GM12891 (cell line): ENCODE data around the gene LIF.

Experiments
- DNase-seq: peaks from one replicate; pipeline ENCODE4 v3.0.0; 2011; ENCODE audit warnings: low spot score; ENCODE audit not compliant: insufficient read length
- FAIRE-seq: peaks from 2 replicates; lab custom pipeline; 2011; peaks lifted over from hg19 to GRCh38; lab: Jason Lieb, UNC
- PAX5 ChIP-seq: IDR thresholded peaks from 2 replicates; pipeline ENCODE4 v1.6.1; 2011; ENCODE audit warnings: low read length, moderate library complexity, mild to moderate bottlenecking; ENCODE audit not compliant: insufficient read depth, severe bottlenecking
- POLR2A ChIP-seq: IDR thresholded peaks from 2 replicates; pipeline ENCODE4 v1.6.1; 2011; ENCODE audit warnings: low read depth, low read length, control low read depth
- POLR2AphosphoS5 ChIP-seq: IDR thresholded peaks from 2 replicates; pipeline ENCODE4 v1.6.1; 2011; ENCODE audit warnings: low read depth, low read length, control low read depth
- POU2F2 ChIP-seq: IDR thresholded peaks from 2 replicates; pipeline ENCODE4 v1.6.1; 2011; ENCODE audit warnings: low read depth, mild to moderate bottlenecking, control low read depth, low read length, moderate library complexity
- SPI1 ChIP-seq: IDR thresholded peaks from 2 replicates; pipeline ENCODE4 v1.6.1; 2011; ENCODE audit warnings: low read depth, low read length, control low read depth
- TAF1 ChIP-seq: IDR thresholded peaks from 2 replicates; pipeline ENCODE4 v1.6.1; 2011; ENCODE audit warnings: low read depth, low read length, control low read depth

LIF gene

DNA sequence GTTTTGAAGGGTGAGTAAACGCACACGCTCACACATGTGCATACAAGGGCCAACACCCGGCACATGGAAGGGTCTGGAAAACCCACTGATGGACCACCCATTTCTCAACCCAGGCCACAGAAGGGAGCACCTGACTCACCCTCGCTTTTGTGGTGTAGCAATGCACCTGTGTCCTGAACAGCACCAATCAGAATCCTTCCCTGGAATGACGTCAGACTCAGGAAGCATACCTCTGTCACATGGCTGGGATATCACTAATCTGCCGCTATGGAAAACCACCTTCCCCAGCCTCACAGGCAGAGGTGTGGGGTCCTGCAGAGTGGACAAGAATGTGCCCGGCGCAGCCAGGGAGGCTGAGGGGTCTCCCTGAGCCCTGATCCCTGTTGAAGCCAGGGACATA, 29.1 kb upstream of the LIF start:
- TF ChIP-seq POLR2AphosphoS5, result no peak
- no peak for TF ChIP-seq TAF1
- TF ChIP-seq SPI1, result no peak
- no peak for TF ChIP-seq PAX5
- no peak for TF ChIP-seq POLR2A
- TF ChIP-seq POU2F2, result no peak
- DNase-seq (no peak), FAIRE-seq (peak; percentile 40)

DNA sequence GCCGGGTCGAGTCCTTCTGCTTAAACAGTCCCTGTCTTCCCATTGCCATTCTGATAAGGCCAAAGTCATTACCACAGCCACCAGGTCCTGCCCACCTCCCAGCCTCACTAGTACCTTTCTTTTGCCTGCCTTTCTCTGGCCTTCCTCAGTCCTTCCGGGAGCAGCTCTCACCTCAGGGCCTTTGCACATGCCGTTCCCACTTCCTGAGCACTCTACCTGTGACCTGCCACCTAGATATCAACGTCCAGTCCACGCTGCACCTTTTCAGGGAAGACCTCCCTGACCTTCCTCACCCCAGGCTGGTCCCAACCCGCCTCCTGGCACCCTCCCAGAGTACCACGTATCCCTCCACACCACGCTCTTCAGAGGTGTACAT, 27.9 kb upstream of the LIF start:
- TF ChIP-seq PAX5 (no peak), POU2F2 (no peak), POLR2AphosphoS5 (no peak), TAF1 (no peak), SPI1 (no peak), POLR2A (no peak)
- FAIRE-seq, result no peak
- DNase-seq, result no peak

DNA sequence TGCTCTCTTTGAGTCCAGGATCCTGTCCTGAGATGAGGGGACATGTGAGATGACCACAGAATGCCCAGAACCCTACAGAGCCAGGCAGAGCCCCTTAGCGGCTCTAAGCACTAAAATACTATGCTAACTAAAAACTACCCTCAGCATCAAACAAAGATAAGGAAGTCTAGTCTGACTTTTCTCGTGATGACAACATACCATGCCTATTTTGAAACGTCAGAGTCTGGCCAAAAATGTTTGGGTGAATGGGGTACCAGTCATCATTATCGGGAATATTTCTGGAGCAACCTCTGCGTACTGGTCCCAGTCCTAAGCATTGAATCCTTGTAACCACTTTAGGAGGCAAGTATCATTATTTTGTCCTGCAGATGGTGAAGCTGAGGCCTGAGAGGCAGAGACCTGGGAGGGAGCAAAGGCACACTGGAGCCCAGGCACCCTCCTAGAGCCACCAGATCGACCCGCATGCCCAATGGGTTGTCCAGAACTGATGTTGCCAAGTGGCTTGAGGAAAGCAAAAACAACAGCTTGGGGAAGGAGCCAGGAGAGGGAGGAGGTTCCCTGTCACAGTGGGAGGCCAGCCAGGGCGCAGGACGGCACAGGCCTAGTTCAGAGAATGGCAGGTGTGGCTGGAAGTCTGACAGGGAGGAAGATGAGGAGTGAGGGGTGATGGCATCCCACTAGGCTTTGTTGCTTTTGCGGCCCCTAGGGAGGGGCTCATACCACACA, 27.3 kb upstream of the LIF start:
- DNase-seq (no peak), FAIRE-seq (no peak)
- no peak for TF ChIP-seq TAF1
- no peak for TF ChIP-seq POLR2AphosphoS5
- TF ChIP-seq POU2F2, result no peak
- TF ChIP-seq POLR2A, result no peak
- no peak for TF ChIP-seq SPI1
- TF ChIP-seq PAX5, result no peak

DNA sequence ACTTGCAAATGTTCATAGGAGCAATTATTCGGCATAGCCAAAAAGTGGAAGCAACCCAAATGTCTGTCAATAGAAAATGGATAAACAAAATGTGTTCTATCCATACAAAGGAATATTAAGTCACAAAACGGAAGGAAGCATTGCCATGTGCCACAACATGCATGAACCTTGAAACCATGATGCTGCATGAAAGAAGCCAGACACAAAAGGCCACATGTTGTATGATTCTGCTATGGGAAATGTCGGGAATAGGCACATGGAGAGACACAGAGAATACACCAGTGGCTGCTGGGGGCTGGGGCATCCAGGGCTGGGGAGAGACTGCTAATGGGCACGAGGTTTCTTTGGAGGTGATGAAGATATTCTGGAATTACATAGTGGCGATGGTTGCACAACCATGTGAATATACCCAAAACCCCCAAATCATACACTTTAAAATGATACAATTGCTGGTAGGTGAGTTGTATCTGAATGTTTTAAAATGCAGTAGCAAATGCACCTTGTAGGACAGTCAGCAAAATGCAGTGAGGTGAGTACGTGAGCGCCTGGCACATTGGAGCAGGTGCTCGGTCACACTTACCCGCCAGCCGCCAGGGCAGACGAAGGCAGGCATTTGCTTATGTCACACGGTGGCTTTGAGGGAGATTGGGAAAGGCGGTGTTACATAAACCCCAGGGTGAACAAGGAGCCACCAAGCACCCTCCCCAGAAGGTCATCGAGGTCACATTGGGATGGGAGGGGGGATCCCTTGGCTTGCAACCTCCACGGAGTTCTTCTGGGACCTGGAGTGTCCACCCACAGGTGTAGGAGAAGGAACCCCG, 26.4 kb upstream of the LIF start:
- DNase-seq (no peak), FAIRE-seq (no peak)
- no peak for TF ChIP-seq TAF1
- no peak for TF ChIP-seq POU2F2
- TF ChIP-seq SPI1, result no peak
- no peak for TF ChIP-seq POLR2A
- no peak for TF ChIP-seq PAX5
- no peak for TF ChIP-seq POLR2AphosphoS5

DNA sequence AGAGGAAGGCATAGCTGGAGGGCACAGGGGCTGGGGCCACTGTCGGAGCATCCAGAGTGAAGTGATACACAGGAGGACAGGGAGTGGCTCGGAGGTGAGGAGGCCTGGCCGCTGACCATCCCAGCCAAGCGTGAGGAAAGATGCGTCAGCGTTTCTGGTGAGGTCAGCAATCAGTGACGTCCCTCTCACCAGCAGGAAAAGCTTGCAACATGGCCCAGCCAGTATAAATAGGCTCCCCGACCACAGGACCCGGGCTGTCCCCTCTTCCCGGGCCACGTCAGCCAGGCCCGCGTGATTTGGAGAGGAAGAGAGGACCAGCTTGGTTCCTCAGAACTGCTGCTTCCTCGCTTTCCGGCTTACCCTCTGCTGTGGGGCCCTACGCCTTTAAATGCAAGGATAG, 24.3 kb upstream of the LIF start:
- TF ChIP-seq TAF1, result no peak
- no peak for TF ChIP-seq SPI1
- no peak for TF ChIP-seq POLR2A
- TF ChIP-seq POLR2AphosphoS5, result no peak
- no peak for TF ChIP-seq POU2F2
- no peak for TF ChIP-seq PAX5
- no peak for FAIRE-seq
- no peak for DNase-seq

DNA sequence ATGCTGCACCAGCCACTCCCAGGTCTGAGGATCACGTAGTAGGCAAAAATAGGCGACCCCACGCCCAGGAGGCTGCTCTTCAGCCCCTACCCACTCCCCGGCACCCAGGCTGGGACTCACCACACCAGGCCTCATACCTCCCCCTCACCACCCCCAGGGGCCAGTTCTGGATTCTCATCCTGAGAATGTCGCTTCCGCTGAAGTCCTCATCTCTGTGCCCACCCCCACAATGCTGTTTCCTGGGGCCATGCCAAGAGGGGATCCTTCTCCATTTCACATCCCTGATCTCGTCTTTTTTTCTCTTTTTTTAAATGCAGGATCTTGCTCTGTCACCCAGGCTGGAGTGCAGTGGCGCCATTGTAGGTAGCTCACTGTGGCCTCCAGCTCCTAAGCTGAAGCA, 21.8 kb upstream of the LIF start:
- DNase-seq (no peak), FAIRE-seq (peak; percentile 35)
- TF ChIP-seq POU2F2, result no peak
- TF ChIP-seq SPI1, result no peak
- no peak for TF ChIP-seq POLR2AphosphoS5
- no peak for TF ChIP-seq PAX5
- TF ChIP-seq POLR2A, result no peak
- no peak for TF ChIP-seq TAF1

DNA sequence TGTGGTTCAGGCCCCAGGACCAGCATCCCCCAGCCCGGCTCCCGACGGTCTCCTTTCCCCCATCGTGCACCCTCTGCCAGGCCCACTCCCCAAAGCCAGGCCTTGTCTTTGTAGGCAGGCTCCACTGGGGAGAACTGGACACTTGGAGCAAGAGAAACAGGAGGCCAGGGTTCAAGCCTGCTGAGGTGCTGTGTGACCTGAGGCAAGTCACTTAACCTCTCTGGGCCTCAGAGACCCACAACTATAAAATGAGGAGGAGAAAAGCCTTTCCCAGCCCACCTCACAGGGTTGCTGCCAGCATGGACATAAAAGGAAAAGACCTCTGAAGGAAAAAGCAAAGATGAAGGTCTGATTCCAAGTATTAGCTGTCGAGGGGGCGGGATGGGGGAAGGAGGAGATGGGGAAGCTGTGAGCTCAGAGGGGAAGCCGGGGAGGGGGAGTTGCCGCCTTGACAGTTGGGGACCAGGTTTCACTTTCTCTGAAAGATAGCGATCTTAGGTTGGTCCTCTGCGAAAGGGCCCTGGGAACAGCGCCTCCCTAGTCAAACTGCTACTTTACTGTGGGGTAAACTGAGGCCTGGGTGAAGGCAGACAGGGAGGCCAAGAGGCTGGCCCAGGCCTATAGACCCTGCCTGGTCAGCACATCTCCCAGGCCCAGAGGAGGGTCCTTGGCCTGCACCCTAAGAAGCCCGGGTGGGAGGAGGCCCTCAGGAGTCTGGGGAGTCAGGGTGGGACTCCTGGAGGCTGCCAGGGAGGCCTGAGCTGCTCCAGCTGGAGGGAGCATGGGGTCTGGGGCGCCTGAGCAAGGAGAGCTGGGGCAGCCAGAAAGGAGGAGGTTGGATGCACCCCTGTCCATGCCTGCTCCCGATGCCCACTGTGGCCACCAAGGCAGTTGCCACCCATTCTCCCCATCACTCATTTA, 21.1 kb upstream of the LIF start:
- no peak for DNase-seq
- TF ChIP-seq POLR2A (no peak), SPI1 (no peak), TAF1 (no peak), PAX5 (no peak), POU2F2 (no peak), POLR2AphosphoS5 (no peak)
- peak; percentile 38 for FAIRE-seq

DNA sequence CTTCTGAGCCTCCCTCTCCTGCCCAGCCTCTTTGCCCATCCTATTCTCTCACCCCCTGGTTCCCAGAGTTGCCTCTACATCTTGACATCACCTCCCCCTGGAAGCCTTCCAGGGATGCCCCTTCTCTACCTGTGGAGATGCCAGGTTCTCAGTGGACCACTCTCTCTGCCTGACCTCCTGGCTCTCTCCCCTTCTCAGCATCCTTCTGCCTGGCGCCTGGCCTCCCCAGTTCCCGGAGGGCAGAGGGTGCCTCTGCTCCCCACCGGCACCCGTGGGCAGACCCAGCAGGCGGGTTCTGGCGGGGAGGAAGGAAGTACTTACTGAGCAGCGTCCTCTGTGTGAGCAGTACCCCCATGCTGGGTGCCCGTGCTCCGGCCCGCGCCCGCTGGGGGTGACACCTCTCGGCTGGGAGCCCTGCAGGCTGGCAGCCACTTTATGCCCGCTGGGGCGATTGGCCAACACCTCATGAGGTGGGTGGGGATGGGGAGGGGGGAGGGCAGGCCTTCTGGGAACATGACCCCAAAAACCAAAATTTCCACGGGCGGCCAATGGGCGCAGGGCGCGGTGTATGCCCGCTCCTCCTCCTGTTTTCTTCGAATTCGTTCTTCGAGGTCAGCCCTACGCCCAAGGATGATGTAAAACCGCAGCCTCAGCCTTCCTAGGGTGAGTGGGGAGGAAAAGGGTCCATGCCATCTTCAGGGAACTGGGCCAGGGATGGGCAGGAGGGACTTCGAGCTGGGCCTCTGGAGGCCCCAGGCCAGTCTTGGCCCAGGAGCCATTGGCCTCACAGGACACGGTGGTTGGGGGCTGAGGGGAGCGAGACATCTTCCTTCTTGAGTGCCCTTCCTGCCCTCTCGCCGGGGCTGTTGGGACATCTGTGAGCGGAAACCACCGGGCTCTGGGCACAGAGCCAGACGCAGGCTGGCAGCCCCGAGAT, 20.2 kb upstream of the LIF start, which contains the start of gene OSM:
Gene OSM (minus strand): TSS at position 407 of the 937 bp plus-strand sequence. CDS start 52 bp downstream, at position 355.
- TF ChIP-seq POLR2AphosphoS5, result no peak
- FAIRE-seq, result peak; percentile 81
- DNase-seq, result no peak
